Measurements from ENCODE around the gene TSPEAR. TPM values are rescaled to one million over a fixed set of nuclear protein-coding genes. Genes with fewer than 3 reads are reported as not detected.

The TSPEAR gene
- total RNA-seq, 4 donors from 2014 or later: not detected

DNA sequence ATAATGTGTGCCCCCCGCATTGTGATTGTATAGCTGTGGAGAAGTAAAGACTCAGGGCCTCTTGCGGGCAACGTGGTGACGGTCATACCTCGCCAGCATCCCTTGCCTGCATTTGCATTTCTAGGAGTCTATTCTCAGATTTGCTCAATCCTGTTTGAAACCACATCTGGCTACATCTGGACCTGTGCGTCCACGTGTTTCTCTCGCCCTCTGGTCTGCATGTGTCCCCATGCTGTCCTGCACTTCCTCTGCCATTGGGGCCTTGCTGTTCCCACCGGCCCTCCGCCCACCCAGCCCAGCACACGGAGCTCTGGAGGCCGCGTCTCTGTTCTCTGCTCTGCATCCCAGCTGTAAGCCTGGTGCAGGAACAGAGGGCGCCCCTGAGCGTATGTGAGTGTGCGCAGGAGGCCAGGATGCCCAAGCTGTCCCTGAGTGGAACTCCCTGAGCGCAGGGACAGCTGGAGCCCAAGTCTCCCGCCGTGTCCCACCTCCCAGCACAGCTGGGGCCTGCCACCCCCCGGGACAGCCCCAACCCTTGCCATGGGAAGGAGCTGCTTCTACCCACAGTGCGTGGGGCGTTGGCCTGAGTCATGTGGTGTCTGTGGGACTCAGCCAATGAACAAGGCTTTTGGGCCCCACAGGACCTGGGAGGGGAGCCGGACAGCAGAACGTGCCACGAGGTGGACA, 161.7 kb downstream of the TSPEAR start:
- no peak for TF ChIP-seq CTCF (IDR thresholded peaks at IDR 0.05; ENCODE audit: low read depth)

- TF ChIP-seq CTCF (IDR thresholded peaks at IDR 0.05; ENCODE audit: low read depth): no peak
Measured at GRCh38 chr21:44548922-44549321, 162.4 kb downstream of the TSPEAR start.

GRCh38 chr21:44548381-44548780, 163.0 kb downstream of the TSPEAR start:
- TF ChIP-seq CTCF (IDR thresholded peaks at IDR 0.05; ENCODE audit: low read depth): no peak

- no peak for TF ChIP-seq CTCF (IDR thresholded peaks at IDR 0.05; ENCODE audit: low read depth)
Measured at GRCh38 chr21:44547656-44548331, 163.6 kb downstream of the TSPEAR start.

GRCh38 chr21:44544566-44544965, 166.8 kb downstream of the TSPEAR start:
- no peak for TF ChIP-seq CTCF (IDR thresholded peaks at IDR 0.05; ENCODE audit: low read depth)

DNA sequence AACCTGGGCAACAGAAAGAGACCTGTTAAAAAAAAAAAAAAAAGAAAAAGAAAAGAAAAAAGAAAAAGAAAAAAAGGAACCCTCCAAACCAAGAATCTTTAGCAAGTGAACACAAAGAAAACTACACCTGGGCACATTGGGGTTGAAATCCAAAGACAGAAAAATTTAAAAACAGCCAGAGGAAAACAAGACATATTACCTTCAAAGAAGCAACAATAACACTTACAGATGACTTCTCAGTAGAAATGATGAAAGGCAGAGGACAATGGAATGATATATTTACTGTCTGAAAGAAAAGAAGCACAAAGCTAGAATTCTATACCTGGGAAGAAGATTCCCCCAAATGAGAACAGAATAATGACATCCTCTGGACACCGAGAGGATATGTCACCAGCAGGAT, 168.7 kb downstream of the TSPEAR start:
- no peak for TF ChIP-seq CTCF (IDR thresholded peaks at IDR 0.05; ENCODE audit: low read depth)

GRCh38 chr21:44540741-44541288, 170.6 kb downstream of the TSPEAR start:
- no peak for TF ChIP-seq CTCF (IDR thresholded peaks at IDR 0.05; ENCODE audit: low read depth)

Data from subcutaneous adipose tissue (tissue), 4 donors.